Measurements from ENCODE around the gene OR2T3.
"Not testable (repeated sequence)": the region's sequence is repeated elsewhere in the genome, so short reads cannot be mapped to it uniquely, and the experiment has no call there.

The OR2T3 gene

GRCh38 chr1:248510217-248510616 lies 37.1 kb downstream of the OR2T3 start:
- H3K4me1 Mint-ChIP-seq, H3K27me3 Mint-ChIP-seq, H3K36me3 Mint-ChIP-seq, DNase-seq, H3K4me3 Mint-ChIP-seq, H3K27ac Mint-ChIP-seq, CTCF ChIA-PET, H3K9me3 Mint-ChIP-seq: not testable (repeated sequence)

GRCh38 chr1:248521856-248522255 lies 48.7 kb downstream of the OR2T3 start:
- no peaks in the 10 kb centered on the region for H3K27me3 Mint-ChIP-seq
- CTCF ChIA-PET: no interaction called here
- peaks cover 14% of the 10 kb centered on the region for H3K9me3 Mint-ChIP-seq
- no peaks in the 10 kb centered on the region for H3K4me1 Mint-ChIP-seq
- H3K4me3 Mint-ChIP-seq: no peak overlapping the region
- no peak overlapping the region for H3K27ac Mint-ChIP-seq
- no peaks in the 10 kb centered on the region for H3K36me3 Mint-ChIP-seq
- DNase-seq: no peak

Measured in activated naive CD4-positive, alpha-beta T cell treated with anti-CD3 and anti-CD28 coated beads, Interleukin-2, amount 10 ng/mL, durations not matched to agents 7 days and 5 days (primary cell).